ENCODE measurements around the gene ANKRD42.
"Not testable (repeated sequence)": the region's sequence is repeated elsewhere in the genome, so short reads cannot be mapped to it uniquely, and the experiment has no call there.

ANKRD42 gene

GRCh38 chr11:83174008-83174407 is 19.5 kb upstream of the ANKRD42 start:
- no peak for DNase-seq

- DNase-seq, result no peak
These were observed 17.7 kb upstream of the ANKRD42 start for GRCh38 chr11:83175815-83176214.

GRCh38 chr11:83181815-83182214 is 11.7 kb upstream of the ANKRD42 start:
- no peak for DNase-seq

GRCh38 chr11:83185767-83186166 is 7.7 kb upstream of the ANKRD42 start:
- DNase-seq, result no peak

- DNase-seq, result no peak
These were observed 6.0 kb upstream of the ANKRD42 start for GRCh38 chr11:83187465-83187864.

- no peak for DNase-seq
These were observed 2.0 kb upstream of the ANKRD42 start for GRCh38 chr11:83191491-83191890.

GRCh38 chr11:83191986-83192385 is 1.5 kb upstream of the ANKRD42 start:
- DNase-seq, result no peak

GRCh38 chr11:83192606-83193245 is 786 bp upstream of the ANKRD42 start:
- DNase-seq, result no peak

- no peak for DNase-seq
These were observed 1.0 kb downstream of the ANKRD42 start for GRCh38 chr11:83194281-83195142.

- DNase-seq, result no peak
These were observed 1.6 kb downstream of the ANKRD42 start for GRCh38 chr11:83195143-83195466.

GRCh38 chr11:83195649-83196048 is 2.1 kb downstream of the ANKRD42 start:
- DNase-seq, result no peak

GRCh38 chr11:83200035-83200434 is 6.5 kb downstream of the ANKRD42 start:
- DNase-seq, result no peak

- no peak for DNase-seq
These were observed 12.2 kb downstream of the ANKRD42 start for GRCh38 chr11:83205608-83206185.

GRCh38 chr11:83206221-83206620 is 12.7 kb downstream of the ANKRD42 start:
- DNase-seq, result no peak

- not testable (repeated sequence) for DNase-seq
These were observed 13.4 kb downstream of the ANKRD42 start for GRCh38 chr11:83206771-83207382.

- no peak for DNase-seq
These were observed 25.6 kb downstream of the ANKRD42 start for GRCh38 chr11:83219095-83219494.

- no peak for DNase-seq
These were observed 26.7 kb downstream of the ANKRD42 start for GRCh38 chr11:83220260-83220659.

GRCh38 chr11:83221694-83222093 is 28.2 kb downstream of the ANKRD42 start:
- DNase-seq, result no peak

- no peak for DNase-seq
These were observed 29.0 kb downstream of the ANKRD42 start for GRCh38 chr11:83222499-83222898.

- no peak for DNase-seq
These were observed 29.9 kb downstream of the ANKRD42 start for GRCh38 chr11:83223457-83223856.

- no peak for DNase-seq
These were observed 42.3 kb downstream of the ANKRD42 start for GRCh38 chr11:83235825-83236224.

GRCh38 chr11:83238111-83238510 is 44.6 kb downstream of the ANKRD42 start:
- DNase-seq, result no peak

- DNase-seq, result peak; percentile 28
These were observed 47.9 kb downstream of the ANKRD42 start for GRCh38 chr11:83241291-83241946.

All from NCI-H446 treated with DMSO at 0.1 percent for 48 hours (cell line).